HAP-1 (cell line): ENCODE results near the gene EPHA10.
A peak's percentile ranks its signal among the peaks of the same experiment; 100 is the strongest.
"Not testable (repeated sequence)": the region's sequence is repeated elsewhere in the genome, so short reads cannot be mapped to it uniquely, and the experiment has no call there.

Experiments used
- DNase-seq, 2 experiments: peaks; one replicate each; pipeline ENCODE4 v3.0.0-alpha.2; 2016 to 2020; ENCODE audit warnings: low spot score in 2 of 2
- H3K27me3 ChIP-seq: fragments of 250-450 bp; sonication (Bioruptor Pico); 2 replicates; pipeline ENCODE4 v1.5.1; 2020; ENCODE audit warnings: low read depth, mild to moderate bottlenecking, moderate library complexity
- H3K36me3 ChIP-seq: fragments of 250-450 bp; sonication (Bioruptor Pico); replicated peaks from 2 replicates; pipeline ENCODE4 v1.5.1; 2020; ENCODE audit warnings: mild to moderate bottlenecking
- H3K4me1 ChIP-seq: fragments of 250-450 bp; sonication (Bioruptor Pico); 2 replicates; pipeline ENCODE4 v1.5.1; 2020; ENCODE audit warnings: mild to moderate bottlenecking
- H3K4me3 ChIP-seq: fragments of 250-450 bp; sonication (Bioruptor Pico); 2 replicates; pipeline ENCODE4 v1.5.1; 2020; ENCODE audit warnings: mild to moderate bottlenecking, moderate library complexity
- H3K9me3 ChIP-seq: fragments of 250-450 bp; sonication (Bioruptor Pico); 2 replicates; pipeline ENCODE4 v1.5.1; 2020; ENCODE audit warnings: mild to moderate bottlenecking, moderate library complexity
- in situ Hi-C: fragments of 300-500 bp; cut with MboI; formaldehyde crosslinking; loops from 3 replicates; pipeline ENCODE4 v1.14.3; 2020; ENCODE audit warnings: low sequenced_read_pairs, inconsistent platforms, mixed read lengths

EPHA10 gene

GRCh38 chr1:37761416-37762095, 3.4 kb downstream of the EPHA10 start:
- DNase-seq = no peak
- in situ Hi-C loops = no loop called here

DNA sequence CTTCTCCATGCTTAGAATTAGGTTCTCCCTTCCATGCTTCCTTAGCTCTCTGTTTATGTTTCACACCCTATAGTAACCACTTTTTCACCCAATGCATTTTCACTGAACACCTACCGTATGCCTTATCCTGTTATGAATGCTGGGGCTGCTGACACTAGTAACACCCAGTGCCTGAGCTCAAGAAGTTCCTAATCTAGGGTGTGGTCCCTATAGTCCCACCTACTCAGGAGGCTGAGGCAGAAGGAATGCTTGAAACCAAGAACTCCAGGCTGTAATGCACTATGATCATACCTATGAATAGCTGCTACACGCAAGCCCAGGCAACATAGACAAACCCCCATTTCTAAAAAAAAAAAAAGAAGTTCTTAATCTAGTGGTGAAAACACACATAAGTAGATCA, 5.5 kb downstream of the EPHA10 start:
- Histone ChIP-seq H3K4me3 (no peak overlapping the region), H3K36me3 (no peaks in the 10 kb centered on the region), H3K27me3 (peaks cover 11% of the 10 kb centered on the region), H3K4me1 (no peaks in the 10 kb centered on the region), H3K9me3 (no peaks in the 10 kb centered on the region)
- in situ Hi-C loops = no loop called here
- DNase-seq = no peak

More at GRCh38 chr1:37761416-37762095, 3.4 kb downstream of the EPHA10 start:
- Histone ChIP-seq H3K27me3 (peaks cover 18% of the 10 kb centered on the region), H3K9me3 (no peaks in the 10 kb centered on the region), H3K36me3 (no peaks in the 10 kb centered on the region), H3K4me3 (no peak overlapping the region), H3K4me1 (no peaks in the 10 kb centered on the region)

- in situ Hi-C loops = no loop called here
- no peak overlapping the region for H3K4me3 ChIP-seq
- H3K36me3 ChIP-seq = no peaks in the 10 kb centered on the region
- no peaks in the 10 kb centered on the region for H3K4me1 ChIP-seq
- H3K9me3 ChIP-seq = no peaks in the 10 kb centered on the region
- DNase-seq = no peak
- H3K27me3 ChIP-seq = peaks cover 24% of the 10 kb centered on the region
Measured at GRCh38 chr1:37755951-37756560, 8.9 kb downstream of the EPHA10 start.

DNA sequence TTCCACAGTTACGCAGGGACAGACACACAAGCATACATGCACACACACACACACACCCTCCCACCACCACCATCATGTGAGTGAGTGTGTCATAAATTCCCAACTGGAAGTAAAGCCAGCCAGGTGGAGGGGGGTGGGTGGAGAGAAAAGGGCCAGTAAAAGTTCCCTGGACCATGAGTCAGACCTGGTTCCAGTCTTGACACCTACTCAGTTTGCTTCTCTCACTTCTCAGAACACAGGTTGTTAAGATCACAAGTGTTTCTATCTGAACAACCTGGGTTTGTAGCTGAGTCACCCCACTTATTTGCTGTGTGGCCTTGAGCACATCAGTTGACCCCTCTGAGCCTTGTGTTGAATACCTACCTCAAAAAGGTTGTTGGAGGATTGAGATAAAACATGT, 9.6 kb downstream of the EPHA10 start:
- H3K27me3 ChIP-seq = peaks cover 26% of the 10 kb centered on the region
- no peaks in the 10 kb centered on the region for H3K4me1 ChIP-seq
- in situ Hi-C loops = no loop called here
- DNase-seq = no peak
- H3K4me3 ChIP-seq = no peak overlapping the region
- no peaks in the 10 kb centered on the region for H3K36me3 ChIP-seq
- no peaks in the 10 kb centered on the region for H3K9me3 ChIP-seq

- H3K4me3 ChIP-seq = no peak overlapping the region
Measured at GRCh38 chr1:37753473-37754321, 11.2 kb downstream of the EPHA10 start.

DNA sequence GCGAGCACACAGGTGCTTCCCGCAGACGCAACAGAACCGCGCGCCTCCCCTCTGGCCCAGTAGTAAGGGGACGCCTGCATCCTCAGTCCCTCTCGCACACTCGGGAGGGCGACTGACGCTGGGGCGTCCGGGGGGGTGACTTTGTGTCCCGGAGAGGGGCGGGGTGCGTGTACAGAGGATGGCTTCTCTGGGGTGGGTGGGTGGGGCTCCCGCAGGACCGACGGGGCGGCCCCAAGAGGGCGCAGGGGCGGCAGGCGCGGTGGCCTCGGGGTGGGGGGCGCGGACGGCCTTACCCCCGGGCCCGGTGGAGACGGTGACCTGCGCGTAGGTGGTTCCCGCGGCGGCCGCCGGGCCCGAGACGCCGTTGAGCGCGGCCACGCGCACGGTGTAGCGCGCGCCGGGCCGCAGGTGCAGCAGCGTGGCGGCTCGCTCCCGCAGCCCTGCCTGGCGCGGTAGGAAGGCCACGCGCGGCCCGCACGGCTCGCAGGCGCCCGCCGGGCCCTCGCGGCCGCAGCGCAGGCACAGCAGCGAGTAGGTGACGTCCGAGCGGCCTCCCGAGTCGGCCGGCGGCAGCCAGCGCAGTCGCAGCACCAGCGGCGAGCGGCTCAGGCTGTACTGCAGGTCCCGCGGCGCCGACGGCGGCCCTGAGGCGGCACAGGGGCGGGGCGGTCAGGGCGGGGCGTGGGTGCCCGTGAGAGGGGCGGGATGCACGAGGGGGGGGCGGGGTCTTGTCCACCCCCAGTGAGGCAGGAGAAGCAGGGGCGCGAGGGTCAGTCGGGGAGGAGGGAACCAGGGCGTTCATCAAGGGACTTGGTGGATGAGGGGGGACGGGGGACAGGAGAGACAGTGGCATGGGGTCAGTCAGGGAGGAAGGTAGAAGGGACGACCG, 12.1 kb downstream of the EPHA10 start:
- no peaks in the 10 kb centered on the region for H3K4me1 ChIP-seq
- H3K9me3 ChIP-seq = no peaks in the 10 kb centered on the region
- H3K4me3 ChIP-seq = no peak overlapping the region
- in situ Hi-C loops = no loop called here
- peak in 1 of 2 experiments; percentile 50 for DNase-seq
- no peaks in the 10 kb centered on the region for H3K36me3 ChIP-seq
- peaks cover 33% of the 10 kb centered on the region for H3K27me3 ChIP-seq

More at GRCh38 chr1:37753473-37754321, 11.2 kb downstream of the EPHA10 start:
- H3K27me3 ChIP-seq = peaks cover 33% of the 10 kb centered on the region
- in situ Hi-C loops = no loop called here
- H3K9me3 ChIP-seq = no peaks in the 10 kb centered on the region
- no peaks in the 10 kb centered on the region for H3K4me1 ChIP-seq
- DNase-seq = no peak
- H3K36me3 ChIP-seq = no peaks in the 10 kb centered on the region

GRCh38 chr1:37752213-37752582, 12.7 kb downstream of the EPHA10 start:
- H3K36me3 ChIP-seq = no peaks in the 10 kb centered on the region
- no peak overlapping the region for H3K4me3 ChIP-seq
- H3K4me1 ChIP-seq = no peaks in the 10 kb centered on the region
- in situ Hi-C loops = no loop called here
- peaks cover 33% of the 10 kb centered on the region for H3K27me3 ChIP-seq
- DNase-seq = no peak
- H3K9me3 ChIP-seq = no peaks in the 10 kb centered on the region

DNA sequence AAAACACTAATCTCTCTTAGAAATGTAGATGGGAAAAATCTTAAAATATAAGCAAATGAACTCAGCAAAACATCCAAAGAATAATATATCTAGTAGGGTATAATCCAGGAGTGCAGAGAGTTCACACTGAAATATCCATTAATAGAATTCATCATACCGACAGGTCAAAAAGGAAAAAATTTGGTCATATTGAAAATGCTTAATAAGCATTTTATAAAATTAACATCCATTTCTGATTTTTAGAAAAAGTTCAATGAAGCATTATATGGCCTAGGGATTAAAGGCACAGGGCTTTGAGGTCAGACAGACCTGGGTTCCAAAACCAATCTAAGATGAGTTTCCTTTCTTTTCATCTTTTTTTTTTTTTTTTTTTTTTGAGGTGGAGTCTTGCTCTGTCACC, 16.4 kb downstream of the EPHA10 start:
- Histone ChIP-seq H3K9me3 (no peaks in the 10 kb centered on the region), H3K4me1 (no peaks in the 10 kb centered on the region), H3K27me3 (peaks cover 19% of the 10 kb centered on the region), H3K4me3 (no peak overlapping the region), H3K36me3 (no peaks in the 10 kb centered on the region)
- no peak for DNase-seq
- in situ Hi-C loops = no loop called here

GRCh38 chr1:37746806-37747205, 18.1 kb downstream of the EPHA10 start:
- no peaks in the 10 kb centered on the region for H3K4me1 ChIP-seq
- no peak for DNase-seq
- H3K9me3 ChIP-seq = no peaks in the 10 kb centered on the region
- H3K36me3 ChIP-seq = no peaks in the 10 kb centered on the region
- H3K4me3 ChIP-seq = no peak overlapping the region
- peaks cover 16% of the 10 kb centered on the region for H3K27me3 ChIP-seq
- in situ Hi-C loops = no loop called here

DNA sequence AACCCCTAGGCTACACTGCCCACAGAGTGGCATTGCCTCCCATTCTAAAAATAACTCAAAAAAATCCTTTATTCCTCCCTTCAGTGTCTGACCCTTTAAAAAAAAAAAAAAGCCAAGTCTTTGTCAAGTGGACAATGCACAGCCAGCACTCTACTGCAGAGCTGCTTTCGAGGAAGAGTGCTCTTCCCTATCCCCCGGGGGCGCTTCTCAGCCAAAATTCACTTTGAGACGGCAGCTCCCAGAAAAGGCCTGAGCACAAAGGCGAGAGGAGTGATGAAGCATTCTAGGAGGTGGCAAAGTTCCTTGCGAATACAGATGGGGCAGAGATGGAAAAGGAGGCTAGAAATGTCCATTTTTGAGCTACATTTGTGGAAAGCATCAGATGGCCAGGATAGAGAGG, 23.3 kb downstream of the EPHA10 start:
- in situ Hi-C loops = no loop called here
- no peak overlapping the region for H3K4me3 ChIP-seq
- H3K36me3 ChIP-seq = no peaks in the 10 kb centered on the region
- H3K4me1 ChIP-seq = no peaks in the 10 kb centered on the region
- no peak for DNase-seq
- peaks cover 5% of the 10 kb centered on the region for H3K27me3 ChIP-seq
- H3K9me3 ChIP-seq = no peaks in the 10 kb centered on the region

DNA sequence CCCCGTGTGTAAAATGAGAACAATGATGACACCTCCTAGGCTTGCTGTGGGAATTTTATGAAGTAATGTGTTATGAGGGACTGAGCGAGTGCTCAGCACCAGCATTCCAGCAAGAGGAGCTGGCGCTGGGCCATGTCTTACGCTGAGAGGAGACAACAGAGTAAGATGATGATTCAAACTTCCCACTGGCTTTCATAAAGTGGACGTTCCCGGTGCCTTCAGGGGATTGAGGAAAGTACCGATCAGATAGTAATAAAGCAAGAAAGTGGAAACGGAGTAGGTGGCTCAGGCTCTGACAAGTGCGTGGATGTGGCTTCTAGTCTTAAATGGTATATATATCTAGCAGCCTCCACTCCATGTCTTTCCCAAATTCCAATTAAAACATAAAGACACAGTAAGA, 23.8 kb downstream of the EPHA10 start:
- no peaks in the 10 kb centered on the region for H3K9me3 ChIP-seq
- in situ Hi-C loops = no loop called here
- H3K27me3 ChIP-seq = peaks cover 5% of the 10 kb centered on the region
- no peaks in the 10 kb centered on the region for H3K36me3 ChIP-seq
- H3K4me3 ChIP-seq = no peak overlapping the region
- DNase-seq = no peak
- no peaks in the 10 kb centered on the region for H3K4me1 ChIP-seq

GRCh38 chr1:37739222-37739621, 25.7 kb downstream of the EPHA10 start:
- Histone ChIP-seq H3K4me1 (no peaks in the 10 kb centered on the region), H3K4me3 (no peak overlapping the region), H3K27me3 (peaks cover 5% of the 10 kb centered on the region), H3K9me3 (no peaks in the 10 kb centered on the region), H3K36me3 (no peaks in the 10 kb centered on the region)
- in situ Hi-C loops = no loop called here
- no peak for DNase-seq

- H3K27me3 ChIP-seq, in situ Hi-C loops, H3K36me3 ChIP-seq, H3K4me3 ChIP-seq, DNase-seq, H3K9me3 ChIP-seq, H3K4me1 ChIP-seq: not testable (repeated sequence)
Measured at GRCh38 chr1:37738619-37739018, 26.3 kb downstream of the EPHA10 start.
